Left renal cortex interstitium (tissue), 4 donors: ENCODE data around the gene ZNF490. TPM values are rescaled to one million over a fixed set of nuclear protein-coding genes. Genes with fewer than 3 reads are reported as not detected.
"Not testable (repeated sequence)": the region's sequence is repeated elsewhere in the genome, so short reads cannot be mapped to it uniquely, and the experiment has no call there.

Source experiments
- DNase-seq, 4 donors: peaks; one replicate each; pipeline ENCODE4 v3.0.0-alpha.2; 2013; ENCODE audit warnings: low read depth in 4 of 4, low spot score in 2 of 4, missing footprints in 1 of 4
- polyA plus RNA-seq, 4 donors: library from polyadenylated mRNA; unstranded; fragments of 120-200 nt; gene quantifications; one replicate each; pipeline ENCODE4 v1.2.1, GENCODE V29; 2013; ENCODE audit not compliant: insufficient read length in 4 of 4

ZNF490 gene
- polyA plus RNA-seq, 4 donors = 3.5 to 6.4 (median 5.7) TPM

DNA sequence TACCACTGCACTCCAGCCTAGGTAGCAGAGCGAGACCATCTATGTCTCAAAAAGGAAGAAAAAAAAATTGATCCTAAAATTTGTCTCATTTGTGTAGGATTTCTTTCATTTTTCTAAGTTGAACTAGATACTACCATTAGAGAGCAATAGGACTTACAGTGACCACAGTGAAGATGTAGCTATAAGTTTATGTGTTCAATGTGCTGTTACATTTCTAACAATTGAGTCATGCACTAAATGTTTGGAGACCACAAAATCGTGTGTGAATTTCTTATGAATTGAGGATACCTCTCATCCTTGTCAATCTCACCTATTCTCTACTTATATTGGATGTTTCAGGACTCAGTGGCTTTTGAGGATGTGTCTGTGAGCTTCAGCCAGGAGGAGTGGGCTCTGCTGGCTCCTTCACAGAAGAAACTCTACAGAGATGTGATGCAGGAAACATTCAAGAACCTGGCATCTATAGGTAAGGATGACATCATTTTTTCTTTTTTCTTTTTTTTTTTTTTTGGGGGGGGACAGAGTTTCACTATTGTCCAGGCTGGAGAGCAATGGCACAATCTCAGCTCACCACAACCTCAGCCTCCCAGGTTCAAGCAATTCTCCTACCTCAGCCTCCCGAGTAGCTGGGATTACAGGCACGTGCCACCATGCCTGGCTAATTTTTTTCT, 12.9 kb upstream of the ZNF490 start:
- no peak for DNase-seq

- DNase-seq = not testable (repeated sequence)
These were observed 10.8 kb upstream of the ZNF490 start for GRCh38 chr19:12621253-12622024.

DNA sequence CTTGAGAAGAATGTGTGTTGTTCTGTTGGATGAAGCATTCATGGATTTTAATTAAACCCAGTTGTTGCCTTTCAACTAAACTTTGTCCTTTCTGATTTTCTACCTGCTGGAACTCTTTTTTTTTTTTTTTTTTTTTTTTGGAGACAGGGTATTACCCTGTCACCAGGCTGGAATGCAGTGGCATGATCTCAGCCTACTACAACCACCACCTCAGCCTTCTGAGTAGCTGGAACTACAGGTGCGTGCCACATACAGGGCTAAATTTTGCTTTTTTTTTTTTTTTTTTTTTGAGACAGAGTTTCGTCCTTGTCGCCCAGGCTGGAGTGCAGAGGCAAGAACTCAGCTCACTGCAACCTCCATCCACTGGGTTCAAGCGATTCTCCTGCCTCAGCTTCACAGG, 7.0 kb upstream of the ZNF490 start:
- no peak for DNase-seq

GRCh38 chr19:12611361-12611699, 717 bp upstream of the ZNF490 start:
- DNase-seq = peak; percentile 65 to 80 (median 74)

DNA sequence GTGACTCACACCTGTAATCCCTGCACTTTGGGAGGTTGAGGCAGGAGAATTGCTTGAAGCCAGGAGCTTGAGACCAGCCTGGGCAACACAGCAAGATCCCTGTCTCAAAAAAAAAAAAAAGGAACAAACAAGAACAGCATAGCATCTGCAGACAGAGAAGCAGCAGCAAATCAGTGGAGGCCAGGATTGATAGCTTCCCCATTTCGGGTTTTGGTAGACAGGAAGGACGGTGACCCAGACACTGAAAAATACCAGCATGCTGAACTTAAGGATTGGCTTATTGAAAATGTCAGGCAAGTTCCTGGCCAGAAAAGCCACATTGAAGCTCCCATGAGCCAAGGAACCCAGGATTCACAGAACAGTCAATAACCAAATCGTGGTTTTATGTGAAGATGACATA, 3.0 kb downstream of the ZNF490 start:
- no peak for DNase-seq

DNA sequence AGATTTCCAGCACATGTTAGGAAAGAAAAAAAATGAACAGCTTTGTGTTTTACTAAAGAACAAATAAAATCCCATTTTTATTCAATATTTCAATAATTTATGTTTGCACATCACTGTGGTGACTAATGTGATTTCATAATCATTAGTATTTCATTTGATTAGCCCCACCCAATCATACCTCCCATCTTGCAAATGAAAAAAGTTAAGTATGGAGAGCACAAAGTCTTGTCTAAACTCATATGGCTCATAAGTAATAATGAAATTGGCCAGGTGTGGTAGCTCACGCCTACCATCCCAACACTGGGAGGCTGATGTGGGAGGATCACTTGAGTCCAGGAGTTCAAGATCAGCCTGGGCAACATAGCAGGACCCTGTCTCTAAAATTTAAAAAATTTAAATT, 3.8 kb downstream of the ZNF490 start:
- DNase-seq = no peak

DNA sequence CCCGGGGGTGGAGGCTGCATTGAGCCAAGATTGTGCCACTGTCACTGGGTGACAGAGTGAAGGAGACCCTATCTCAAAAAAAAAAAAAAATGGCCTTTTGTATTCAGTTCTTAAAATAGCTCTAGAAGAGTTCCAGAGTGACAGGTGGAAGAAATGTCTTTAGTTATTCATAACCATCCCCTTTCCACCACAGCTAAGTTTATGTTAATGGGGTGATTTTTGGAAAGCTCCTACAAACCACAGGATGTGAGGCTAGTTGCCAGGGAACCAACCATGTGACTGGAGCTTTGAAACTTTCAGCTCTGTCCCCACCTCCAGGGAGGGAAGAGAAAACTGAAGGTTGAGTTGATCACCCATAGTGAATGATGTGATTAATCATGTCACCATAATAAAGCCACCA, 6.9 kb downstream of the ZNF490 start:
- DNase-seq = no peak

DNA sequence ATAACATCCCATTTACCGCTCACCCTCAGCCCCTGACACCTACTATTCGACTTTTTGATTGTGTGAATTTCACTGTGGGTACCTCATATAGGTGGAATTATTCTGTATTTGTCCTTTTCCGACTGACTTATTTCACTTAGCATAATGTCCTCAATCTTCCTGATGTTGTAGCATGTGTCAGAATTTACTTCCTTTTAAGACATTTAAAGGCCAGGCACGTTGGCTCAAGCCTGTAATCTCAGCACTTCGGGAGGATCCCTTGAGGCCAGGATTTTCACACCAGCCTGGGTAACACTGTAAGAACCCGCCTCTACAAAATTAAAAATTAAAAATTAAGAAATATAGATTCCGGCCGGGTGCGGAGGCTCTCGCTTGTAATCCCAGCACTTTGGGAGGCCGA, 13.0 kb downstream of the ZNF490 start:
- DNase-seq = no peak

- no peak for DNase-seq
These were observed 13.6 kb downstream of the ZNF490 start for GRCh38 chr19:12596927-12597548.

DNA sequence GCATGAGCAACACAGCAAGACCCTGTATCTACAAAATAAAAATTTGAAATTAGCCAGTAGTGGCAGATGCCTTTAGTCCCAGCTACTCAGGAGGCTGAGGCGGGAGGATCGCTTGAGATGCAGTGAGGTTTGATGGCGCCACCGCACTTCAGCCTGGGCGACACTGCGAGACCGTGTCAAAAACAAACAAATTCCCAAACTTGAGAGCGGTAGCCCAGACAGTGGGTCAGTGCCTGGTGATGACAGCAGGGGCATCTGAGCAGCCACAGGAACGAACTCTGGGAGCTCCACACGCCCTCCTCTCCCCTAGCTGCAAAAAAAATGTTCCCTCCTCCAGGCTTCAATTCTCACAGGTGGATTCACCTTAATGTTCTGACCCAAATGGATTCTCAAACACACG, 14.1 kb downstream of the ZNF490 start:
- no peak for DNase-seq

DNA sequence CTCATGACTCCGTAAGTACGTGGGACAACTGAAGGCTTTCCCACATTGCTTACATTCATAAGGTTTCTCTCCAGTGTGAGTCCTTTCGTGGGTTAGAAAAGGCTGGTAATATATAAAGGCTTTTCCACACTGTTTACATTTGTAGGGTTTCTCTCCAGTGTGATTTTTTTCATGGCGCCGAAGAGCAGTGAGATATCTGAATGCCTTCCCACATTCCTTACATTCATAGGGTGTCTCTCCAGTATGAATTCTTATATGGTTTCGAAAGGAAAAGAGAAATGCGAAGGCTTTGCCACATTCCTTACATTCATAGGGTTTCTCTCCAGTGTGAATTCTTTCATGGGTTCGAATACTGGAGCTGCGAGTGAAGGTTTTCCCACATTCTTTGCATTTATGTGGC, 29.5 kb downstream of the ZNF490 start:
- DNase-seq = no peak

GRCh38 chr19:12580180-12580694, 30.4 kb downstream of the ZNF490 start:
- no peak for DNase-seq

GRCh38 chr19:12578641-12579040, 32.0 kb downstream of the ZNF490 start:
- DNase-seq = no peak

DNA sequence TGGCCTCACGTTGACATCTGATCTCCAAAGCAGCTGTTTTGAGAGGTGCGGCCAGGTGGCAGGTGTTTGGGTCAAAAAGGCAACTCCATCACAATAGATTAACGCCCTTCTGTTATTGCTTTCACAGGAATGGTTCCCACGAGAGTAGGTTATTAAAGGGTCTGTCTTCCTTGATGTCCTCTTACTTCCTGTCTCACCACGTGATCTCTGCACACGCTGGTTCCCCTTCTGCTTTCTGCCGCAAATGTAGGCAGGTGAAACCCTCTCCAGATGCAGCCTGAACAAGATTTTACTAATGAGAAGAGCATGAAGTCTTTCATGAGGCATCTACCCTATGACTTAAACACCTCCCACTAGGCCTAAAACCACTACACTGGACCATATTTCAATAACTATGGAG, 36.6 kb downstream of the ZNF490 start:
- DNase-seq = no peak

- no peak for DNase-seq
These were observed 42.7 kb downstream of the ZNF490 start for GRCh38 chr19:12567951-12568350.

DNA sequence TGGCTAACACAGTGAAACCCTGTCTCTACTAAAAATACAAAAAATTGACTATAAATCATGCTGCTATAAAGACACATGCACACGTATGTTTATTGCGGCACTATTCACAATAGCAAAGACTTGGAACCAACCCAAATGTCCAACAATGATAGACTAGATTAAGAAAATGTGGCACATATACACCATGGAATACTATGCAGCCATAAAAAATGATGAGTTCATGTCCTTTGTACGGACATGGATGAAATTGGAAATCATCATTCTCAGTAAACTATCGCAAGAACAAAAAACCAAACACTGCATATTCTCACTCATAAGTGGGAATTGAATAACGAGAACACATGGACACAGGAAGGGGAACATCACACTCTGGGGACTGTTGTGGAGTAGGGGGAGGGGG, 44.2 kb downstream of the ZNF490 start:
- DNase-seq = not testable (repeated sequence)

- peak; percentile 39 to 75 (median 60) for DNase-seq
These were observed 46.5 kb downstream of the ZNF490 start for GRCh38 chr19:12564016-12564664.

- DNase-seq = no peak
These were observed 55.1 kb downstream of the ZNF490 start for GRCh38 chr19:12555456-12555930.

- DNase-seq = peak; percentile 93 to 99 (median 97)
These were observed 59.4 kb downstream of the ZNF490 start, which contains the start of gene ZNF564 for GRCh38 chr19:12551060-12551832. TSS of gene ZNF564 (minus strand) at chr19:12551482. CDS start at chr19:12551332, 150 bp downstream.

- DNase-seq = no peak
These were observed 63.7 kb downstream of the ZNF490 start for GRCh38 chr19:12546903-12547302.
